Muscle of arm (tissue), 12 donors: ENCODE data around the gene KRT17. TPM values are rescaled to one million over a fixed set of nuclear protein-coding genes. Genes with fewer than 3 reads are reported as not detected.
"Not testable (repeated sequence)": the region's sequence is repeated elsewhere in the genome, so short reads cannot be mapped to it uniquely, and the experiment has no call there.

Experiments used
- DNase-seq: peaks from one replicate; pipeline ENCODE4 v3.0.0-alpha.2; 2013
- polyA plus RNA-seq, 12 donors: library from polyadenylated mRNA; unstranded; fragments of 120-200 nt; gene quantifications; one replicate each; pipeline ENCODE4 v1.2.1, GENCODE V29; 2013; ENCODE audit not compliant: insufficient read length in 12 of 12

KRT17 gene
- polyA plus RNA-seq, 12 donors, result 0.33 to 1,262 (median 2.2) TPM; not detected in 2

DNA sequence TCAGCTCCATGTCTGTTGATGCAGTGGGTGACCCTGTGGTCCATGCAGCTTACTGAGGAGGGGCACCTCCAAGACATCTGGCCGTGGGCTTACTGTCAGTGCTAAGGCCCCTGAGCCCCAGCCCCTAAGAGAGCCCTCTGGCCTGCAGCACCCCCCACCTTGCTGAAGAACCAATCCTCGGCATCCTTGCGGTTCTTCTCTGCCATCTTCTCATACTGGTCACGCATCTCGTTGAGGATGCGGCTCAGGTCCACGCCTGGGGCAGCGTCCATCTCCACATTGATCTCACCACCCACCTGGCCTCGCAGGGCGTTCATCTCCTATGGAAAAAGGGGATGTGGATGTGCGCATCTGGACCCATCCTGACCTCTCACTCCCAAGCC lies 2.9 kb downstream of the KRT17 start:
- not testable (repeated sequence) for DNase-seq

DNA sequence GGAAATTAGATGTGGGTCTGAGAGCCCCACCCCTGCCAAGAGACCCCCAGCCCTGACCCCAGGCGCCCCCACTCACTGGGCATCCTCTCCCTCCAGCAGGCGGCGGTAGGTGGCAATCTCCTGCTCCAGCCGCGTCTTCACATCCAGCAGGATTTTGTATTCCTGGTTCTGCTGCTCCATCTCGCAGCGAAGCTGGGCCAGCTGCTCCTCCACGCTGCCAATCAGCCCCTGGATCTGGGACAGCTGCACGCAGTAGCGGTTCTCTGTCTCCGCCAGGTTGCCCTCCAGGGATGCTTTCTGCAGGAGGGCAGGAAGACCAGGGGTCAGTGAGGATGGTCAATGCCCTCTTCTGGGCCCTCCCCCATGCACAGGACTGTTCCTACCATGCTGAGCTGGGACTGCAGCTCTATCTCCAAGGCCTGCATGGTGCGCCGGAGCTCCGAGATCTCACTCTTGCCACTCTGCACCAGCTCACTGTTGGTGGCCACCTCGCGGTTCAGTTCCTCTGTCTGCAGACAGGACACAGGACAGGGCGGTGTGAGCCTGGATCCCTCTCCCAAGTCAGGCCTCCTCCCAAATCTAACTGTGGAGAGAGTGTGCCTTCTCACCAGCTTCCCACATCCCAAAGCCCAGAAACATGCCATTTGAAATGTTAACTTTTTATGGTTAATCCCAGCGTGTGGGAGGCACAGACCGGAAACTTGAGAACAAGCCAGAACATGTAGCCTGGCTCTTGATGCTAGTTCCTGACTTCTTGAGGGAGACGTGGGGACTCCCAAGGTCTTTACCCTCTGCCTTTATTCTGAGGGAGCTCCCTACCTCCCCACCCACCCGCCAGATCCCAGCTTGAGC lies 3.6 kb downstream of the KRT17 start:
- DNase-seq, result no peak

- DNase-seq, result not testable (repeated sequence)
These were observed 4.3 kb downstream of the KRT17 start for GRCh38 chr17:41619927-41620582.

DNA sequence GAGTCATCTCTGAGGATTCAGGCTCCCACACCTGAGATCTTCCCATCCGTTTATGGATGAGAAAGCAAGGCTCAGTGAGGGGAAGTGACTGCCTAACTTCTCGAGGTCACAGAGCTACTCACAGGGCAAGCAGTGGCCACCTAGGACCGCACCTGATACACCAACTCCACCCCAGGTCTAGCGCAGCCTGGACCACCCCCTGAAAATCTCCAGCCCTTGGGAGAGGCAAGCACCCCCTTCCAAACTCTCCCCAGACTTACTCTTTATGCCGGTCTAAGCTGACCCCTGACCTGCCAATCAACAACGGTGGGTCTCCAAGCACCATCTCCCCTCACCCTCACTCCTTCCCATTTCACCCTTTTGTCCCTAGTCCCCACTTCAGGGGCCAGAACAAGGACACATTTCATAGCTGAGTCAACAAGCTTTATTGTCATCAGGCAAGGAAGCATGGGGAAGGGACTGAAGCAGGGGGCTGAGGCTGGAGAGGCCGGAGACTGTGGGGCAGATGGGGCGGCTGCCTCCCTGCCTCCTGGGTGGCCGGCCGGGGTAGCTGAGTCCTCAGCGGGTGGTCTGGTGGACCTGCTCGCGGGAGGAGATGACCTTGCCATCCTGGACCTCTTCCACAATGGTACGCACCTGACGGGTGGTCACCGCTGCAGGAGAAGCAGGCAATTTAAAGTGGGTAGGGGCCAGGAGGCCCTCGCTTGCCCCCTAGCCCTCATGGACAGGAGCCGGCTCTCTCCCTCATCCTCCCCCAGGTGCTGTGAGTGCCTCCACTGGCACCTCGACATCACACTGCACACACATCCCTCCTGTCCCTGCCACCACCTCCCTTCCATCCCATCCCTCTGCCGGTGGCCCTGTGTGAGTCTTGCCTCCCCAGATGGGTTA lies 5.1 kb downstream of the KRT17 start:
- DNase-seq, result no peak

- no peak for DNase-seq
These were observed 5.9 kb downstream of the KRT17 start for GRCh38 chr17:41618341-41619035.

DNA sequence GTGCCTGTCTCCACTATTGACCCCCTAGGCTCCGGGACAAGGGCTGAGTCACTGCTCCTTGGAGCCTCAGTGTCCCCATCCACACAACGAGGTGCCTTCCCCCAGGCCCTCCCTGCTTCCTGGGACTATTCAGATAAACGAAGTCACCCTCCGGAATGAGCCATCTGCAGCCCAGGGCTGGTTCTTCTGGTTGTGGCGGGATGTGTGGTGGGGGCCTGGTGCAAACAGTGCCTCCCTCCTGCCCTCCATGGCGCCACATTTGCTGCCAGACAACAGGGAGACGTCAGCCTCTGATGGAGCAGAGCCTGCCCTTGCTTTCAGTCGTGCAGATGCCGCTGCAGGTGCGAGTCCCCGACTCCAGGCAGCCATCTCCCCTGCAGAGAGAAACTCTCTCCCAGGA lies 6.7 kb downstream of the KRT17 start:
- no peak for DNase-seq

DNA sequence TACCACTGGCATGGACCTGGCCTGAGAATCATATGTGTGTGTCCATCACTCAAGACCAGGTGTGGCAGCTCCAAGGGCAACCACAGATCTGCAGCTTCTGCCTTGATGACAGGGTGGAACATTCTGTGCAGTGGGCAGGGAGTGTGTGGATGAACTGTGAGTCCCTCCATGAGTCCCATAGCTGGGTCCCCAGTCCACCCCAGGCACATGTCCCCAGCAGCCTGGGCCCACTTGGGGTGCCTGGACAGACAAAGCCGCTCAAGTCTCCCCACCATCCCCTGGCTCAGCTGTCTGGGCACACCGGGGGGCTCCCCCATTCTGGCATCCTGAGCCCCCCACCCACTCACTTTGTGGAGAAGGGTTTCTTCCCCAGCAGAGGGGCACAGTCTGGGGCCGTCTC lies 7.2 kb downstream of the KRT17 start:
- DNase-seq, result no peak

GRCh38 chr17:41616486-41616885 lies 7.9 kb downstream of the KRT17 start:
- DNase-seq, result not testable (repeated sequence)

GRCh38 chr17:41615454-41615853 lies 8.9 kb downstream of the KRT17 start:
- no peak for DNase-seq

GRCh38 chr17:41614767-41615166 lies 9.6 kb downstream of the KRT17 start:
- not testable (repeated sequence) for DNase-seq

DNA sequence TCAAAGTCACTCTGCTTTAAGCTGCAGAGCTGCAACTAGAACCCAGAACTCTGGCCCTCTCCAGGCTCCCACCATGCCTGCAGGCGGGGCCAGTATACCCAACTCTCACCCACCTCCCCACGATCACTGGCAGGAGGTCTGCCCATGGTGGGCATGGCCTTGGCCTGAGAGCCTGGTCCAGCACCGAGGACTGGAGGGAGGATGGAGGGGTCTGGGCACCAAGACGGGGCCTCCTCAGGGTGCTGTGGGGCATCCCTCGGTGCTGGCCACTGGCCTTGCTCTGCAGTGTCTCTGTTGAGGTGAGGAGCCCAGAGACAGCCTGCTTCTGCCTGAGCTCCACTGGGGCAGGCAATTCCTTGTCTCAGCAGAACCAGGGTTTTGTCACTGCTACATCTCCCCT lies 10.3 kb downstream of the KRT17 start:
- DNase-seq, result no peak

GRCh38 chr17:41613277-41614082 lies 10.9 kb downstream of the KRT17 start:
- no peak for DNase-seq

DNA sequence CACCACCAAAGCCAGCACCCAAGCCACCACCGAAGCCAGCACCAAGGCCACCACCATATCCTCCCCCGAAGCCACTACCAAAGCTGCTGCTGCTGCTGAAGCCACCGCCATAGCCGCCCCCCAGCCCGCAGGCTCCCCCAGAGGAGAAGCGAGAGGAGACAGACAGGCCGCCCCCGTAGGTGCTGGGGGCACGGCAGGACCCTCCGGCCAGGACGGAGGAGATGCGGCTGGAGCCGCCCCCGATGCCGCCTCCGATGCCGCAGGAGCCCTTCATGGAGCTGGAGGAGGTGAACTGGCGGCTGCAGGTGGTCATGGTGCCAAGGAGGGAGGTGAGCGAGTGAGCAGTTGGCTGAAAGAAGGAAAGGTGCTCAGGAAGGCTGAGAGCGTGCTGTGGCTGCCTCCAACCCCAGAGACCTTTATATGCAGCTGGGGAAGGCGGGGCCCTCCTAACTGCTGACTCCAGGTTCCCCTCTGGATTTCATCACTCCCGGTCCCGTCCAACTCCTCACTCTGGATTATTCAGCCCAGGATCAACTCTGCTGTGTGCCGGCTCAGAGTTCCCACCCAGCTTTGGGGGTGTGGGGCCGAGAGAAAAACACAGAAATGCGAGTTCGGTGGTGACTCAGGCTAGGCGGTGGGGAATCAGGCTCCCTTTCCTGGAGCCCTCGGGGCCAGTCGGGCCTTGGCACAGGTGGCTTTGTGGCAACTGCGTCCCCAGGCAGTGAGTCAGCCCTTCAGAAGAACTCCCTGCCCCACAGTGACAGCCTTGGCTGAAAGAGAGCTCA lies 11.8 kb downstream of the KRT17 start, which contains the start of gene KRT16:
KRT16 (minus strand) TSS at position 392 of the 785 bp plus-strand sequence; CDS start at position 313, 79 bp downstream.
- DNase-seq, result not testable (repeated sequence)

- no peak for DNase-seq
These were observed 13.3 kb downstream of the KRT17 start for GRCh38 chr17:41610965-41611640.

- DNase-seq, result not testable (repeated sequence)
These were observed 14.3 kb downstream of the KRT17 start for GRCh38 chr17:41610061-41610517.

GRCh38 chr17:41606930-41607329 lies 17.4 kb downstream of the KRT17 start:
- not testable (repeated sequence) for DNase-seq

GRCh38 chr17:41602524-41602923 lies 21.9 kb downstream of the KRT17 start:
- no peak for DNase-seq

GRCh38 chr17:41600318-41600717 lies 24.1 kb downstream of the KRT17 start:
- DNase-seq, result no peak

- DNase-seq, result no peak
These were observed 24.7 kb downstream of the KRT17 start for GRCh38 chr17:41599680-41600079.
